Epidermal melanocyte (primary cell): ENCODE measurements around the gene ASAP2.
A peak's percentile ranks its signal among the peaks of the same experiment; 100 is the strongest.

Experiments used
- DNase-seq: peaks from one replicate; pipeline ENCODE4 v3.0.0; 2011; ENCODE audit warnings: low spot score; ENCODE audit not compliant: insufficient read length

Gene ASAP2

DNA sequence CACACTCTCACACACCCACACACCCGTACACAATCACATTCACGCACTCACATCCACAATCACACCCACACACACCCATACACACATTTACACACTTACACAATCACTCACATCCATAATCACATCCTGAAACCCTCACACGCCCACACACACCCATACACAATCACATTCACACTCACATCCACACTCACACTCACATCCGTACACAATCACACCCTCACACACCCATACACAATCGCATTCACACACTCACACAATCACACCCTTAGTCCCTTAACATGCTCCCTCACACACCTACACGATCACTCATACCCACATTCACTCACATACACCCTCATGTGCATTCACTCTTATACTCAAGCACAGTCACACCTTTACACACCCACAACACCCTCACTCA, 110.9 kb downstream of the ASAP2 start:
- no peak for DNase-seq

DNA sequence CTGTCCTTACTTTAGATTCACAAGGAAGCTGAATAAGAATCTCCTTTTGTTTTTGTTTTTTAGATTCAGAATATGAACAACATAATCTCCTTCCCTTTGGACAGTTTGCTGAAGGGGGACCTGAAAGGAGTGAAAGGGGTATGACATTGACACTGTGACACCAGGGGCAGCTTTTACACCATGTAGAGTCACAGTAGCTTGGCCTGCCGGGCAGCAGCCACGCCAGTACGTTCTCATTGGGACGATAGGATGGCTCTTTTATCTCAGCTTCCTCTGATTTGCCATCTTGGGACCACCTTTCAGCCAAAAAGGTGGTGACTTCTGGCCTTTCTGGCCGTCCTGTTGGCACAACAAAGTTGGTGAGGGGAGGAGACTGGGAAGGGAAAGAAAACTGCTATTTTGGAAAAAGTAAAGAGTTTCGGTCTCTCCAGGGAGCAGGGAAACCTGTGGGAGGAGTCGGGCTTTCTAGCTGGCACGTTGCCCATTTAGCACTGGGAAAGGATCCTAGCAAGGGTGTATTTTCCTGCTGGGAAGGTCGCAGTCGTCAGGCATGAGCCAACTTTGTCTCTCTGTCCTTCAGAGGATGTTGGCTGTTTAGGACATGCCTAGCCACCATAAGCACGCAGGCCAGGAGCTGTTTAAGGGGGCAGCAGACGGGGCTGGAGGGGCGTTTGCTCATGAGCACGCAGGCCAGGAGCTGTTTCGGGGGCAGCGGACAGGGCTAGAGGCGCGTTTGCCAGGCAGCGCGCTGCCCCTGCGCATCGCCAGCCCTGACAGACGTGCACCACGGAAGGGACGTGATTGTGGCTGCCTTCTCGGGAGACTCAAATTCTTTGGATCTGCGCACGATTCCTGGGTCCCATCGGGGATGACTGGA, 112.1 kb downstream of the ASAP2 start:
- no peak for DNase-seq

DNA sequence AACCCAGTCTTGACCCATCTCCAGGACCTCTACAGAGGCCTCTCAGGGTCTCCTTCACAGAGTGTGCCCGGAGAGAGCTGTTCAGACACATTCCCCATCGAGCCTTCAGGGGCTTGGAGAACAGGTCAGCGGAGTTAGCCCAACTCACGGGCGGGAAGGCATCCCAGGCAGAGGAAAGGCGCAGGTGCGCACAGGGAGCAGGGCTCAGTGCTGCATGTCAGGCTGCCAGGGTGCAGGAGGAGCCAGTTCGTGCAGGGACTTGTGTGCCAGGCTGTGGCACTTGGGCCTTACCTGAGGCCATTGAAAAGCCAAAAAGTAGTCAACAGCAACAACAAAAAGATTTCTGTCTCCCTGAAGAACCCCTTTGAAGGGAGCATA, 112.7 kb downstream of the ASAP2 start:
- DNase-seq = no peak

DNA sequence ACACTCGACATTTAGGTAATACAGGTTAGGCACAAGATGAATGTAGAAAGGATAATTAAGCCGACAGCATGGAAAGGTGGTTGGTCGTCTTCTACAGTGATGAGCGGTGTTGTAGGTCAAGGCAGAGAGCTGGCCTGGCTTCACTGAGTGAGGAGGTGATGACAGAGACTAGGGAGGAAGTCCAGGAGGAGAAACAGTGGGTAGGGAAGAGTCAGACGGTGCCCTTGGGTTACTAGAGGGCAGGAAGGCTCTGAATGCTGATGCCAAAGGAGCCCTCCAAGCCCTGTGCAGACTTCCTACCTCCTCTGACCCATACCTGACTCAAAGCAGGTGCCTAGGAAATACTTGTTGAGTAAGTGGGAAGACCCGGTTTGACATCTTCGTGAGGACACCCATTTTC, 116.0 kb downstream of the ASAP2 start:
- DNase-seq = no peak

DNA sequence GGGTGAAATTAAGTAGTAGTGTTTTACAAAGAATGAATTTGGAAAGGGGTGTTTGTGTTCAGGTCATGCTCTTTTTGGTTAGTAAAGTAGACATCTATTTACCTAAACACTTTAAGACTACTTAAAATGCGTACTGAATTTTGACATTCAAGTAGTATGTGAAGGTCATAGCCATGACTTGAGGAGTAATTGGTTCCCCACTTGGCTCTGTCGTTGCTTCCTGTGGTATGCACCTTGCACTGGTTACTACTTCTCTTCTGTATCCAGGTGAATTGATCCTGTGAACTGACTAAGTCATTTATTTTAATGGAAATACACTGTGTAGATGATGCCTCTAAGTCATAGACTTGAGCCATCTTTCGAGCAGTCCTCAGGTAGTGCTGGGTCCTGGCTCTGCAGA, 118.8 kb downstream of the ASAP2 start:
- DNase-seq = no peak

DNA sequence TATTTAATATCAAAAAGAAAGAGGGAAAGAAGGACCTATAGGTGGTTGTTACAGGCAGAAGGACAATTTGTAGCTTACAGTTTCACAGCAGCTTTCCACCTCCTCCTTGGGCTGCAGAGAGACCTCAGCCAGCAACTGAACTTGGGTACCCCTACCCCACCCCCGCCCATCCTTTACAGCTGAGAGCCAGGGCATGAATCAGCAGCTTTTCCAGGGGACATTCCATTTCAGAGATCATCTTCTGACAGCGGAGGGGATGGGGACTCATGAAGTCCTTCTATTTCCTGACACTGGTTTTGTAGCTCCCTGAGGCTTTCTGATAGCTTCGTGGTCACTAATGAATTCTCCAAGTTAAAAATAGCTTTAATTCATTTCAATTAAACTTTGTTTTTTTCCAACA, 120.4 kb downstream of the ASAP2 start:
- no peak for DNase-seq

DNA sequence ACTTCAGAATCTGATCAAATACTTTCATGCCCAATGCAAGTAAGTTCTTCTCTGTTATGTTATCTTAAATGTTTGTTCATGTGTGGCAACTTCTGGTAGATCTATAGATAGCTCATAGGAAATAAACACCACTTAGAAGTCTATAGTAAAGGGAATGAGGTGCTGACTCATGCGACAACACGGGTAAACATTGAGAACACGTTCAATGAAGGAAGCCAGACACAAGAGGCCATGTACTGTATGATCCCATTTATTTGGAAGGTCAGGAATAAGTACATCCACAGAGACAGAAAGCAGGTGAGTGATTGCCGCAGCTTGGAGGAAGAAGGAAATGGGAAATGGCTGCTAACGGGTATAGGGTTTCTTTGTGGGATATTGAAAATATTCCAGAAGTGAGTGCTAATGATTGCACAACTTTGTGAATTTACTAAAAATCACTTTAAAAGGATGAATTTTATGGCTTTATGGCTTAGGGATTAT, 121.3 kb downstream of the ASAP2 start:
- DNase-seq = no peak

DNA sequence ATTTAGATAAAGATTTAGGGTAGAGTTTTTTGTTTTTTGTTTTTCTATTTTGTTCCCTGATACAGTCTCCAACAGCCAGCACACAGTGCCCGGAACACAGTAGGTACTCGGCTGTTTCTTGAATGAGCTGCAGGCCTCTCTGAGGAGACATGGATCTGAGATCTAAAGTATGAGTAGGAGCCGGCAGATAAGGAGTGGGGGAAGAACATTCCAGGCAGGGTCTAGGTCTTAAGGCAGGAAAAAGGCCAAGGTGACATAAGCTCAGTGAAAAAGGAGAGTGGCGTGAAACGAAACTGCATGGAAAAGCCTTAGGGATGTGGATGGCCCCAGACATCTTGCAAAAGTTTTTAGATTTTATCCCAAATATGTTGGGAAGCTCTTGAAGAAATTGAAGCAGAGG, 122.3 kb downstream of the ASAP2 start:
- DNase-seq = no peak

DNA sequence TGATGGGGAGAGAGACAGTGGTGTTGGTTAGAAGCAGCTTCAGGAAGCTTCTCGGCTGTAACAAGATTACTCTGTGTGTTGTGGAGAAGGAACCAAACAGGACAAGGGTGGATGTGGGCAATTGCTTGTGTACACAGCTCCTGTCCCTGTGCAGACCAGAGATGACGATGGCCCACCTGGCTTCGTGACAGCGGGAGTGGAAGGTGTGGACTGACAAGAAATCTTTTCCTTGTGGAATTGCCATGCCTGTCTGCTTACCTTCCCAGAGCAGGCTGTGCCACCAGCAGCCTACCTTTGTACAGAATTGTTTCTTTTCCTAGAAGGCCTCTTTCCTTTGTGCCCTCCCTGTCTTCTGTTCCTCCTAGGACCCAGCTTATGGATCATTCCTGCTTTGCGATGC, 122.9 kb downstream of the ASAP2 start:
- DNase-seq = no peak

DNA sequence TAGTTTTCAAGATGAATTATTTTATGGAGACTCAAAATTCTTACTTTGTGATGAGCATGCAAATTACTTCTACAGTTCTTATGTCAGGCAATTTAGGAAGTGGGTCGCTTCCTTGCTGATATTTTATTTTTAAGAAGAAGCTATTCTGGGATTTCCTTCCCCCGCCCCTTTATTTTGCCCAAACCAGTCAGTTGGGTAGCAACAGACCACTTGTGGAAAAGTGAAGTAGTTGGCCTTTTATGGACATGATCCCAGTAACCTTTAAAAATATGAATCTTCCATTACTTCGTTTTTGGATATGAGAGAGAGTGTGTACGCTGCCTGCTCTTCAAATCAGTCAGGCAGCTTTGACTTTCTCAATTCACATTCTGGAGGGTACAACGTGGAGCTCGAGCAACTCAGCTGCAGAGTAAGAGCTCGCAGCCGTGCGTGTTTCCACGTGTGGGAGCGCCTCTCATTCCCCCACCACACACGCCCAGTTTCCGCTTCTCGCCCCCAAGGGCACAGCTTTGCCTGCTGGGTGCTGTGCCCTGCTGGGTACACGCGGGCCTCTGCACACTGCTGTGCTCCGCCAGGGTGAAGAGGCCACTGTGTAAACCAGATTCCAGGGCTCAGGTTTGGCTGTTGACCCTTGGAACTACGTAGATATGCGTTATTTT, 124.1 kb downstream of the ASAP2 start:
- DNase-seq = no peak

DNA sequence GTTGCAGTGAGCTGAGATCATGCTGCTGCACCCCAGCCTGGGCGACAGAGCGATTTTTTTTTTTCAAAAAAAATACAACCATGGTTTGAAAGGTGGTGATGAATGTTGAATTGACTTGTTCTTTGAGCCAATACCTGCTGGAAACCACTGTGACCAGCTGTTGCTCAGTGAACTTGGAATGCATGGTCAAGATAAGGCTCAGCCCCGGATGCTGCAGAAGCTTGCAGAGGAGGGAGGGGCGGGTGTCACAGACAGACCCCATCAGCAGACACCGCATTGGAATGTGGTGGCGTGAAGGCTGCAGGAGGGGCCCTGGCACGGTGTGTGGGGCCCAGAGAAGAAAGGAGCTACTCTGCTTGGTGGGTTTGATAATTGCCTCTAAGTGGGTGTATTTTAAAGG, 125.1 kb downstream of the ASAP2 start:
- DNase-seq = no peak

DNA sequence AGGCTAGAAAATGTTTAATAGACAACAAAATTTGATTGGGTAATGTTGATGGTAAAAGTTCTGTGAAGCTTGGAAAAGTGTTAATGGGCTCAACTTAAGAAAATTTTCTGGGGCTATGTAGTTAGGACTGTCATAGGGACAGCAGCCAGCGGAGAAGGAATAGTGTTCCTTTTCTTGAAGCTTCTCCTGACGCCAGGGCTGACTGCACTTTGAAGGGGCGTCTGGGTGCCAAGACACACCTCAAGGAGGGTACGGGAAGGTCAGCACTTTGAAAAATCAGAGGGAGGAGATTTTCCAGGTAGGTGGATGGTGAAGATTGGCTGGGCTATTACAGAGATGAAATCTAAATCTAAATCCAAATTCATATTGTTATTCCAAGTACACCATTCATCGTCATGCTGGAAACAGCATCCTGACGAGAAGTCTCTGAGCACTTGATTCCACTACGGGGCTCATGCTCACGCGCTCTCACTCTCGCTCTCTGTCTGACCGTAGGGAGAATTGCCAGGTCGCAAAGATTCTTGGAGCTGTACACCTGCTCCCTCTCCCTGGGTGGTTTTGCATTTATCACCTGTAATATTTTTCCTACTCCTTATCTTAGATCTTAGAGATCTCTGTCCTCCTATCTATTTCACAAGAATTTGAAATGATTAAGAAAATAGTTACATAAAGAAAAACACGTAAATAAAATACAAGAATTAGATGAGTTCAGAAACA, 125.7 kb downstream of the ASAP2 start:
- no peak for DNase-seq

DNA sequence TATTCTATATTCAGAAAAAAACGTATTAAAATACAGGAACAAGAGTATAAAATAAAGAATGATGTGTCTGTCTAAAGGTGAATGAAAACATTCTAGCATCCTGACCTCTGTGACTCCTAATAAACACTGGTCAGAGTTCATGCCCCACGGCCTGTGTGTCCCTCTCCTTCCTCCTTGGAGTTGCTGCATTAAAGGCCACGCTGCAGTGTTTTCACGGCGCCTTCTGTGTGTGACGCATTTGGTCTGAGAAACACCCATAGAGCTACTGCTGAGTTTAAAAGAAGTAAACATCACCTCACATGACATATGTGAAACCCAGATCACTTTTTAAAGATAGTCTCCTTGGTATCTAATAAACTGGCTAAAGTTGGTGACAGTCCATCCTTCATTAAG, 126.2 kb downstream of the ASAP2 start:
- no peak for DNase-seq

DNA sequence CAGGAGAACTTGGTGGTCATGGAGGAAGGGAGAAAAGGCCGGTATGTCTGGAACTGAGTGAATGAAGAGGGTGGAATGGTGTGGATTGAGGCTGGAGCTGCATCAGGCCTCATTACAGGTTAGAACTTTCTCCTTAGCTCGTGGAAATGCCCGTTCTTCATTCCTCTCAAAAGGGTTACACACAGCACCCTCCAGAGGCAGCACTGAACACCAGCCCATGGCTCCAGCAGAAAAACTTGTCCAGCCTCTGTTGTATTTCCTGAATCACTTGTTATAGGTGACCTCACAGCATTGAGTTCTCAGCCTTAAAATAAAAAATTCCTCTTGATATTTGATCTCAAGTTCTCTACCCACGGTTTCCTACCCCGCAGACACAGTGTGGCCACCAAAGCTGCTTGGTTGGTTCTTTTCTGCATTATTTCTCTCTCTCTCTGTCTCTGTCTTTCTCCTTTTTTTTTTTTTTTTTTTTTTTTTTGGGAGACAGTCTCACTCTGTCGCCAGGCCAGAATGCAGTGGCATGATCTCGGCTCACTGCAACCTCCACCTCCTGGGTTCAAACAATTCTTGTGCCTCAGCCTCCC, 127.1 kb downstream of the ASAP2 start:
- DNase-seq = peak; percentile 30

DNA sequence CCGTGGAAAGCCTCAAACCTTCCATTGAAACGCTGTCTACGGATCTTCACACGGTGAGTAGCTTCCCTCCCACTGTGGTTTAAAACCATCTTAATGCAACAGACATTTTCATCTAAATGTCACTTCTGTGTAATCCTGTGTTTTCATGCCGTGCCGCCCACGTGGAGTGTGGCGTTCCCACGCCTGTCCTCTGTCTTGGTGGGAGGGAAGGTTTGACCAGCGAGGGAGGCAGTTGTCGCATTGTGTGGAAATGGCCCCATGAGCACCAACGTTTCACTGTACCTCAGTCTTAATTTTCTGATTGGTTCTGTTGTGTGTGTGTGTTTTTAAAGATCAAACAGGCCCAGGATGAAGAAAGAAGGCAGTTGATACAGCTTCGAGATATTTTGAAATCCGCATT, 128.1 kb downstream of the ASAP2 start:
- no peak for DNase-seq

DNA sequence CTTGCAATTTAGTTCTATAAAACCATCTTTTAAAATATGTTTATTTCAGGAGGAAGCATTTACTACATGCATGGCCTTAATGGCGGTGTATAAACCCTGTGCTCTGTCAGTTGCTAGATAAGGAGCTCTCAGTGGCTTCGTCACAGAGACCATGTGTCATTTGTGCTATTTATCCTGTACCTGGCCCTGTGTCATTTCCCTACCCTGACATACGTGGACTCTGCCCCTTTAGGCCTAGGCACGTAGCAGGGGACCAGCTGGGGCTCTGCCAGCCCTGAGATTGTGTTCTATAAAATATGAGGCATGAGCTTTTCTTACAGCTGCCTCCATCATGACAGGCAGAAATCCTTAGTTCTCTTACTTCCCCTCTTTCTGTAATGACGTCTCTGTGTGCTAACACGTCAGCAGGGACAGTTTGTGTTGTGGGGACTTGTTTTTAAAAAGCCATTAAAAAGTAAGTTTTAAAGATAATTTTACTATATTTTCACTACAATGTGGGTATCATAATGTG, 128.8 kb downstream of the ASAP2 start:
- DNase-seq = no peak

DNA sequence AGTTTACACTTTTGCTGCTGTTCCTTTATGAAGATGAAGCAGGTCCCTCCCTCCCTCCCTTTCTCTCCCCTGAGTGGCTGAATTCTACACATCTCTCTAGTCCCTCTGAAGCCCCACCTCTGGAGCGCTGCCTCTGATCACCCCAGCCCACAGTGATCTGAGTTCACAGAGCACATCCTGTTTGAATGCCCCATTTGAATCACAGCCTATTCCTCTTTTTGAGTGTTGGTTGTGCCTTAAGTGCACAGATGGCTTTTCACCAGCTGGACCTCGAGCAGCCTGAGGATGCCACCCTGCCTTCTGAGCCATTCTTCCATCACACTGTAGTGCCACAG, 129.6 kb downstream of the ASAP2 start:
- DNase-seq = no peak

DNA sequence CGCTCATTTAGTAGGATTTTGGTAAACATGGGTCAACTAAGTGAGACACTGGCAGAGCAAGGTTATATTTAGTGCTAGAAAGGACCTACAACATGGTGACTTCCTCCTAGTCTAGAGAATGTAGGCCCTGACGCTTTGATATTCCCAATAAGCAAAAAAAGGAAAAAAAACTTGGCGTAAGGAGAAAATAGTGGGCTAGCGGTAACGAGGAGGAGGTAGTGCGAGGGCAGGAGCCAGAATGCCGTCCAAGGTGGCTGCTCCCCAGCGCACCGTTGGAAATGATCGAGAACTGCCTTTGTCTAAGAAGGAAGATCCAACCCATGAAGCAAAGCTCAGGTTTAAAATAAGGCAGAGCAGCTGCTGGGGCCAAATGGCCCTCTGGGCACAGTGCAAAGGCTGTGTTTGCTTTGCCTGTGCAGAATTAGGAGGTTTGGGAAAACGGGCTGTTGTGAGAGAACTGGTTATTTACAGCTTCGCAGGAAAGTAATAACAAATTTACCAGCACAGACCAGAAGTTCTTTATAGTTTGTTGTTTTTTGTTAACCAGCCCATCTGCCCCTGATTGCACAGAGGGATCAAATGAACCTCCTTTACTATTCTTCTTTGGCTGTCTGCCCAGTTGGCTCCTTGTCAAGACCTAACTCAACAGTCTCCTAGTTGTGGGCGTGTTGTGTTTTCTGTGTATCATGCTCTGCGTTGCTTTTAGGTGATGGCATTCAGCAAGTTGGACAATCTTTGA, 130.1 kb downstream of the ASAP2 start:
- peak; percentile 69 for DNase-seq

DNA sequence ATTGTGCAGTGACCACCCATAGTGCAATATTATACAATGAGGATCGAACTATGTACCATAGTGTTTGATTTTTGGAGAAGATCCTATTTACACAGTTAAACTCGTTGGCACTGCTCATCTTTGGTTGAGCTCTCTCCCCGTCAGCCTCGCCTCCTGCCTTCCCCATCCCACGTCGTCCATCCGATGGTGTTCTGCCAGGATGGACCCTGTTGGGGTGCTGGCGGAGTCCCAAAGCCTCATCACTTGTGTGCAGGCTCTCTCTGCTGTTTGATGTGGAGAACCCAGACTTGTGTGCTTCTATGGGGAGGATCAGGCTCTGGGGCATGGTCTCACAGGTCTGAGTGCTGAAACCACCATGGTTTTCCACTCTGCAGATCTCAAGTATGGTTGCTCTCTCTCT, 131.3 kb downstream of the ASAP2 start:
- no peak for DNase-seq

DNA sequence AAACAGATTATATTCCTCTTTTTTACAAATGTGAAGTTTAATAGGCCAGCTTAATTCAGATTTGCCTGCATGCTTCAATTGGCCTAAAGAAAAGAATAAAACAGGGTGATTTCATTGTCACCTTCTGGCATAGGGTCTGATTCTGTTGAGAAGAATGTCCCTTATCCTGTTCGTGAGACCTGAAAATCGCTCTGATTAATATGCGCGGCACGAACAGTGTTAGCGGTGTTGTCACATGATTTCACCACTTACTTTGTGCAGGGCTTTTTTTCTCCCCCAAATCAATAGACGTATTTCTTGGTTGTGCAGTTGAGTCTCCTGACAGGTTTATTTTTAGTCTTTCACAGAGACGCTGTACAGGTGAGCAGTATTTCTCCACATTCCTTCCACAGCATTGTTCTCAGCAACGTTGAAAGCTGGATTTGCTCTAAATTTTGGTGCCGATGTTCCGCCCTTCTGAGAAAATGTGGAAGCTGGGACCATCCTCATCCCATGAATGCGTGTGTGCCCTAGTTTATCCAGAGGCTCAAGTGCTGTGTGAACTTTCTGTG, 134.8 kb downstream of the ASAP2 start:
- DNase-seq = no peak

DNA sequence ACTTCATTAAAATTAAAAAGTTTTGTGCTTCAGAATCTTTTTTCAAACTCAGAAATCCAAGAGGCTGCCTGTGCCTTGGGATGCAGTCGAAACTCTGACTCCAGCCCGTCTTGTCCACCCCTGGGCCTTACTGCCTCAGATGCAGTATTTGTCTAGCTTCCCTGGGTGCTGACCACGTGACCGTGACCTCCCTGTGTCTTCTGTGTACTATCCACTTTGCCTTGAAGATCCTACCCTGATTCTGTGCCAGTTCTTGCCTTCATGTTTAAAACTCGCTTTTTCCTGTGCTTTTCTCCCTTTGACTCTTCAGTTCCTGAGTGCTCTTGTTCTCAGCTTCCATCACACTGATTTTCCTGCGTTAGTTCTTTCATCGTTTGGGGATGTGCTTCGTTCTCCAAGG, 136.0 kb downstream of the ASAP2 start:
- no peak for DNase-seq
